ENCODE measurements around the gene RNF38. TPM values are rescaled to one million over a fixed set of nuclear protein-coding genes. Genes with fewer than 3 reads are reported as not detected.
"Not testable (repeated sequence)": the region's sequence is repeated elsewhere in the genome, so short reads cannot be mapped to it uniquely, and the experiment has no call there.

The RNF38 gene
- total RNA-seq, 2 donors from 2014 or later, result 27.8 to 99.6 TPM

GRCh38 chr9:36297798-36298197 lies 102.3 kb downstream of the RNF38 start:
- H3K36me3 ChIP-seq, result no peaks in the 10 kb centered on the region
- intact Hi-C loops (cut with DNase I), result no loop called here
- H3K4me1 ChIP-seq (replicated peaks), result no peaks in the 10 kb centered on the region
- TF ChIP-seq CTCF (IDR thresholded peaks at IDR 0.05) (no peak), POLR2AphosphoS5 (IDR thresholded peaks at IDR 0.05) (no peak), POLR2A (IDR thresholded peaks at IDR 0.05) (no peak)
- no peaks in the 10 kb centered on the region for H3K9me3 ChIP-seq
- H3K27me3 ChIP-seq (replicated peaks; ENCODE audit: insufficient read depth), result no peaks in the 10 kb centered on the region
- H3K27ac ChIP-seq, result no peak overlapping the region
- WGBS, result 69% methylated on average over 2 of the region's 2 CpGs
- no peak for DNase-seq (ENCODE audit: low spot score)
- H3K4me3 ChIP-seq, result no peak overlapping the region

- H3K4me3 ChIP-seq; DNase-seq (ENCODE audit: low spot score); H3K27ac ChIP-seq; H3K9me3 ChIP-seq; H3K27me3 ChIP-seq (replicated peaks; ENCODE audit: insufficient read depth); H3K4me1 ChIP-seq (replicated peaks); H3K36me3 ChIP-seq; intact Hi-C loops (cut with DNase I): not testable (repeated sequence)
- 97% methylated on average over 3 of the region's 3 CpGs for WGBS
Observed at GRCh38 chr9:36294996-36295395, 105.1 kb downstream of the RNF38 start.

GRCh38 chr9:36293918-36294317 lies 106.2 kb downstream of the RNF38 start:
- WGBS, result 89% methylated on average over 5 of the region's 5 CpGs

GRCh38 chr9:36293171-36293570 lies 106.9 kb downstream of the RNF38 start:
- TF ChIP-seq POLR2A (IDR thresholded peaks at IDR 0.05) (no peak), CTCF (IDR thresholded peaks at IDR 0.05) (no peak), POLR2AphosphoS5 (IDR thresholded peaks at IDR 0.05) (no peak)
- Histone ChIP-seq H3K36me3 (no peaks in the 10 kb centered on the region), H3K4me3 (no peak overlapping the region), H3K4me1 (replicated peaks) (no peaks in the 10 kb centered on the region), H3K27me3 (replicated peaks; ENCODE audit: insufficient read depth) (no peaks in the 10 kb centered on the region), H3K9me3 (no peaks in the 10 kb centered on the region), H3K27ac (no peak overlapping the region)
- DNase-seq (ENCODE audit: low spot score), result no peak
- intact Hi-C loops (cut with DNase I), result no loop called here
- 94% methylated on average over 7 of the region's 7 CpGs for WGBS

More at GRCh38 chr9:36293918-36294317, 106.2 kb downstream of the RNF38 start:
- Histone ChIP-seq H3K9me3 (no peaks in the 10 kb centered on the region), H3K4me3 (no peak overlapping the region), H3K36me3 (no peaks in the 10 kb centered on the region), H3K27me3 (replicated peaks; ENCODE audit: insufficient read depth) (no peaks in the 10 kb centered on the region), H3K4me1 (replicated peaks) (no peaks in the 10 kb centered on the region), H3K27ac (no peak overlapping the region)
- DNase-seq (ENCODE audit: low spot score), result no peak
- TF ChIP-seq POLR2AphosphoS5 (IDR thresholded peaks at IDR 0.05) (no peak), POLR2A (IDR thresholded peaks at IDR 0.05) (no peak), CTCF (IDR thresholded peaks at IDR 0.05) (no peak)
- intact Hi-C loops (cut with DNase I), result no loop called here

- TF ChIP-seq CTCF (IDR thresholded peaks at IDR 0.05) (no peak), POLR2AphosphoS5 (IDR thresholded peaks at IDR 0.05) (no peak), POLR2A (IDR thresholded peaks at IDR 0.05) (no peak)
- no peak overlapping the region for H3K4me3 ChIP-seq
- no peaks in the 10 kb centered on the region for H3K9me3 ChIP-seq
- no peaks in the 10 kb centered on the region for H3K4me1 ChIP-seq (replicated peaks)
- intact Hi-C loops (cut with DNase I), result no loop called here
- no peaks in the 10 kb centered on the region for H3K27me3 ChIP-seq (replicated peaks; ENCODE audit: insufficient read depth)
- WGBS, result 91% methylated on average over 12 of the region's 12 CpGs
- DNase-seq (ENCODE audit: low spot score), result no peak
- H3K36me3 ChIP-seq, result no peaks in the 10 kb centered on the region
- H3K27ac ChIP-seq, result no peak overlapping the region
Observed at GRCh38 chr9:36292641-36293040, 107.4 kb downstream of the RNF38 start.

All from prostate gland (tissue), 2 donors.